GM11168 (cell line): ENCODE data around the gene PLPP1.

Experiments
- in situ Hi-C: fragments of 300-500 bp; cut with MboI; formaldehyde crosslinking; loops from one replicate; pipeline ENCODE4 v1.12.0; 2022; ENCODE audit warnings: low sequenced_read_pairs; ENCODE audit not compliant: unreplicated experiment

Gene PLPP1

DNA sequence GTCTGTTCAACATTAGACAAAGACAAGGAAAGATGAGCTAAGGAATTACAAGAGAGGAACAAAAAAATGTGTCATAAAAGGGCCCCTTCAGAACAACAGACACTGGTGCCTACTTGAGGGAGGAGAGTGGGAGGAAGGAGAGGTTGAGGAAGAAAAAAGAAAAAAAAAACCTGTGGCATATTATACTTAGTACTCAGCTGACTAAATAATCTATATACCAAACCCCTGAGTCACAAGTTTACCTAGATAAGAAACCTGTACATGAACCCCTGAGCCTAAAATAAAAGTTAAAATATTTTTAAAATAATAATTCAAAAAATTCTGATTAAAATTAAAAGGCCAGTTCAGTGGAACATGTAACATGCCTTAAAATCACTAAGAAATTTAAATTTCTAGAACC is 119.7 kb downstream of the PLPP1 start:
- in situ Hi-C loops: loop anchor here (25.0 kb wide), 1 partner anchor 272 kb away; no protein-coding TSS in a partner anchor

DNA sequence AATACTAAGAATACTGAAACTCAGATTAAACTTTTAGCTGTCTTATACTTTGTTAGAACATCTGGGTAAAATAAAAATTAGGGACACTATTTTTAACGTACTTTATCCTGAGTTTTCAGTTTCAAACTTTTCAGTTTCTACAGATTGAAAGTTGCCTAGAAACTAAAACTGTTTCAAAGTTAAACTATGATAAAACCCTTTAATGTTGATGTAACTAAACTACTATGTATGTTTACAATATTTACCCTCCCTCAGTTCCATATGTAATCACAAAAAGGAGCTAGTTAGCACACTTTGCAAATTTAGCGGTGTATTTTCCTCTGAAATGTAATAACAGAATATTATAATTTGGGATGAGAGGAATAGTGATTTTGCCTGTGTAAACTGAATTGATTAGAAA is 121.1 kb downstream of the PLPP1 start:
- in situ Hi-C loops: loop anchor here (25.0 kb wide), 1 partner anchor 274 kb away; no protein-coding TSS in a partner anchor

DNA sequence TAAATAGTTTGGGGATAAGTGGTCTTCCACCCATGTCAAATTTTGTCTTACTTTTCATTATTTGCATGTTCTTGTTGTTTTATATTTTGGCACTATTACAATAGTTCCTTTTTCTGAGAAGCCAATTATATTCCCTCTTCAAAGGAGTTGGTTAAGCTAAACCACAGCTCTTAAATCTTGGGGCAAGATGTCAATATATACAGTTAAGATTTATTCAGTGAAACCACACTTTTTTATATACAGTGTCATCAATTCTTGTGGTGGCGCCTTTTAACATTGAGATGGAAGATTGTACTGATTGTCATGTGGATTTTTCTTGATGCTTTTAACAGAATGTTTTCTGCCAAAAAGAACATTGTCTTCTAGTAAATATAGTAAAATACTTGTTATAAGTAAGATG is 122.9 kb downstream of the PLPP1 start:
- in situ Hi-C loops: loop anchor here (25.0 kb wide), 1 partner anchor 275 kb away; no protein-coding TSS in a partner anchor

DNA sequence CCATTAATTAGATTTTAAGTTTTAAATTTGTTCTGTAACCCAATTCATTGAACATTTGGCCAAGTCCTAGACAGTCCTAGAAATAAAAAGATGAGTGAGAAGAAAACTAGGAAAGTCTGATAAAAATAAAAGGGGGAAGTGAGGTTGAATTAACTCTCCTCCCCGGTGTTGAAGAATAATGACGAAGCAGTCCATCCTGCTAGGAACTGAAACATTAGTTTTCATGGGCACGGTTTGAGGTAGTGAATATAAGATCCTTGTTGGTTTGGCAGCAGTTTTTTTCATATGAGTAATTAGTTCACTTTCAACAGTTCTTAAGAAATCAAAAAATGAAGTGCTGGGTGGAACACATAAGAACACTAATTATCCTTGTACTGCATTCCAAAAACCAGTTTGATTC is 123.9 kb downstream of the PLPP1 start:
- in situ Hi-C loops: loop anchor here (25.0 kb wide), 1 partner anchor 276 kb away; no protein-coding TSS in a partner anchor

DNA sequence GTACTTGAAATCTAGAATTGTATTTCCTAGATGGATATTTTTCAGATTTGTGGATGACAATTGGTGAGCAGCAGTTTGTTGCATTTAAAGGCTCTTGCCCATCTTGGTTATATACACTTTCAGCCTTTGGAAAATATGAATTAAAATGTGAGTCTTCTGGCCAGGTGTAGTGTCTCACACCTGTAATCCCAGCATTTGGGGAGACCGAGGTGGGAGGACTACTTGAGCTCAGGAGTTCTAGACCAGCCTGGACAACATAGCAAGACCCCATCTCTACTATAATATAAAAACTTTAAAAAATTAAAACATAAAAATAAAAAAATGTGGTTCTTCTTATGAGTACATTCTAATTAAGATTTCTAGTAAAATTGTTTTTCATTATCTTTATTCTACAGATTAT is 125.0 kb downstream of the PLPP1 start:
- in situ Hi-C loops: loop anchor here (25.0 kb wide), 1 partner anchor 278 kb away; no protein-coding TSS in a partner anchor

DNA sequence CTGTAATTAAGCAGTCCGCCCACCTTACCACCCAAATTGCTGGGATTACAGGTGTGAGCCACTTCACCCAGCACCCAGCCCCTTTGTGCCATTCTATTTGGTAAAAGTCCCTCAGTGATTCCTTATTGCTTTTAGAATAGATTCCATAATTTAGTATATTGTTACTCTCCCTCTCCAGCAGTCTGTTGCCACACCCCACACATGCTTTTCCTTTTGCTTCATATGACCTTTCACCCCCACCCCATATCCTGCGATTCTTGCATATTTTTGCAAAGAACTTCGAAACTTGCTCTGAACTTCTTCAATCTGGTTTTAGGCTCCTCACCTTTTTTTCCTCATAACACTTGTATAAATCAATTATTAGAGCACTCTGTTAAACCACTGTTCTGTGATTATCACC is 126.8 kb downstream of the PLPP1 start:
- in situ Hi-C loops: loop anchor here (25.0 kb wide), 1 partner anchor 279 kb away; no protein-coding TSS in a partner anchor

DNA sequence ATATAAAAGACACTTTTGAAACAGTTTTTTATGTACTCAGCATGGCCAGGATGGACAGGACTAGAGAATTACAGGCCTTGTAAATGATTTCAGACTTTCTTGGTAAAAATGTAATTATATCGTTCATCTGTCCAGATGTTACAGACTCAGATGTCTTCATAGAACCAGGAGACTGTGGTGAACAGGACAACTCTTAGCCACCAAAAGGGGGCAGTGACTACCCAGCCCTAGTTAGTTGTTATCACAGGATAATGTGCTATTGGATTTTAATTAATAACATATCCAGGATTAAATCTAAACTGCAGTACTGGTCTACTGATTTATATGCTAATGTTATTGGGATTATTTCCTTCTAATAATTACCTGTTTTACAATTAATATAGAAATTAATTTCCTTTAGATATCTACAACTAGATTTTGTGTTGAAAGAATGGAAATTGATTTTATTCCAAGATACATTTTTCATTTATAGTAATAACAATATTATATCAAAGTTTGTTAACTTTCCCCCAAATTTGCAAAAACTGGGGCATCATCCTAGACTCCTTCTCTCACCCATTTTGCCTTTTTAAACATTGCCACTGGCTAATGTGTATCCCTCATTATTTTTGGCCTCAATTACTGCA is 127.6 kb downstream of the PLPP1 start:
- in situ Hi-C loops: loop anchor here (25.0 kb wide), 1 partner anchor 280 kb away; no protein-coding TSS in a partner anchor

DNA sequence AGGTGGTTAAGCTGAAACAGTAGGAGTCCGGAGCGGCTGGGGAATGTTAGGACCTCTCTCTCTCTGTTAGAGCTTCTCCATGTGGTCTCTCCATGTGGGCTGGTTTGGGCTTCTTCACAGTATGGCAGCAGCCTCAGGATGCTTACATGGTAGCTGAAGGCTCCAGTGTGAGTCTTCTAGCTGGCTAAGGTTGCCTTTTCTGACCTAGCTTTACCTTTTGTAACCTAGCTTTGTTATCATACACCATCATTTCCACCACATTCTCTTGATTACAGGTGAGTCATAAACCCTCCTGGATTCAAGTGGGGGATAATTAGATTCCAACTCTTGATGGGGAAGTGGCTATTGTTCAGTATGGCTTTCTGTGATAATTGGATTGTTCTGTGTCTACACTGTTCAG is 128.5 kb downstream of the PLPP1 start:
- in situ Hi-C loops: loop anchor here (25.0 kb wide), 1 partner anchor 281 kb away; no protein-coding TSS in a partner anchor

DNA sequence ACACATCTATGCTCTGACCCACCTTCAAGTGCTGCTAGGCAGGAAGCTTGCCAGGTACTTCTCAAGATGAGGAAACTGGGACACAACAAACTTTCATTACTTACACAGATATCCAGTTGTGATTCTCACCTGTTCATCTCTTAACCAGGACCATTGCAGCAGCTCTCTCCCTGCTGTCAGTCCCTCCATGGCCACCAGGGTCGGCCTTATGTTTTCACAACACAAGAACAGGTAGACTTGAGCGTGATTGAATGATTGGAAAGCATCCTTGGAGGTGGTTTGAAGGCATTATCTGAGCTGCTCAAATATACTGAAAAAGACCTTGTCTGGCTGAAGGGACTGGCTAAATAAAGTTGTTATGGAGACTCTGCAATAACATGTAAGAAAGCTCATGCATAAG is 132.6 kb downstream of the PLPP1 start:
- in situ Hi-C loops: loop anchor here (25.0 kb wide), 1 partner anchor 285 kb away; no protein-coding TSS in a partner anchor

DNA sequence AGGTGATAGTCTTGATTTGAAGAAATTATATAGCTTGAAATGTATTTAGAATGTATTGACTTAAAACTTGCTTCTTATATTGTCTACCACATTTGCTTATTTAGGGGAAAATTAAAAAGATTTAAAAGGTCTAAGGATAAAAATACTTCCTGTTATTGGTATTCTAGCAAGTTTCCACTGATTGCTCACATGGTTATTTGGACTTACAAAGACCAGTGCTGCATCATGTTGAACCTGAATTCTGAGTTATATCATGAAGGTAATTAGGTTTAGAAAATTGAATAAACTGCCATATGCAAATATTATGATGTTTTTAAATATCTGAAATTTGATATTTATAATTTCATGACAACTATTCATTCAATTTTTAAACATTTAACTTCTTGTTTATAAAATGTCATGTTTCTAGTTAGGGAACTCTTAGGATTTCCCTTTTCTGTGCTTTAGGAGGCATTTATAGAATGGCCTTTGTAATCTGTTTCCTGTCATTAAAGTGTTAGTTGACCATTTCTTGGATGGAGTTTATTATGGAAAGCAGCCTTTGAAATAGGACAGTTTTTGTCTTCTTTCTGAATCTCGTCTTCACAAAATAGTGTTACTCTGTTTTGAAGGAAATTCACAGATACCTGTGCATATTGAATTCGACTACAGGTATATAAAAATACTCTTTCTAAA is 141.1 kb downstream of the PLPP1 start:
- in situ Hi-C loops: no loop called here

DNA sequence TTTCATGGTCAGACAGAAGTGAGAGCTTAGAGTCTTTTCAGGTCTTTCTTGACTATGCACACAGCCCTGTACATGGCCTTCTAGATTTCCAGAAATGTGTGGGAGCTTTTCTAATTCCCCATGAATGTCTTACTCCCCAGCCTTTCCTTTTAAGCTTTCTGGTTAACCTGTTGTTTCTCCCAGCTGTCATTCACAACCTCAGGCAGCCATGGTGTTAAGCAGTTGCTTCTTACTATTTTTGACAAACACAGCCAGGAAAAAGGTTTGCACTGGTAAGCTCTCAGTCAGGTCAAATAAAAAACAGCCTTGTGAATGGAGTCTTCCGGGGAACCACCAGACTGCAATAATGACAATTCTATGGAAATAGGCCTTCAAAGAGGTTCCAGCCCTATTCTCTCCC is 142.1 kb downstream of the PLPP1 start:
- in situ Hi-C loops: no loop called here

DNA sequence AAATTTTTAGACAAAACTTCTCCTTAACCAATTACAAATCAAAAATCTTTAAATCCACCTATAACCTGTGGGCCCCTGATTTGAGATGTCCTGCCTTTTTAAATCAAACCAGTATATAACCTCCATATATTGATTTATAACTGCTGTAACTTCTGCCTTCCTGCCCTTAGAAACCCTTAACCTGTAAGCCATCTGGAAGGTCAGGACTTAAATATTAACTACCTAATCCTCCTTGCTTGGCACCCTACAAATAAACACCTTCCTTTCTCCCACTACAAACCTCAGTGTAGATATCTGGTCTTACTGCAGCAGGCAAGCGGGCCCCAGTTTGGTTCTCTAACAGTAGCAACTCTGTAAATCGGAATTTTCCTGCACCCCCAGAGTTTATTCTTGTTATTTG is 143.1 kb downstream of the PLPP1 start:
- in situ Hi-C loops: no loop called here

DNA sequence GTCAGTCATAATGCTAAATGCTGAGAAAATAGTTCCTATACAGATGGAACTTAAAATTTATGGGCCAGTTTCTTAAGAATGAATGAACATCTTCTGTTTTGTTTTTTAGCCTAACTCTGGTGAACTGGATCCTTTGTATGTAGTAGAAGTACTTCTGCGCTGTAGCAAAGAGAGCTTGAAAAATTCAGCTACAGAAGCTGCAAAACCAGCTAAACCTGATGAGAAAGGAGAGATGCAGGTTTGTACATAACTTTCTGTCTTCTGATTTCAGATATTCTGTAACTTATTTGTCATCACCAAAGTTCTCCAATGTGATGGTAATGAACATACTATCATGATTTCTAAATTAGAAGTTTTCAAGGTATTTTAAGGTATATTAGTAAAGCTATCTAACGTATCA is 146.9 kb downstream of the PLPP1 start:
- in situ Hi-C loops: no loop called here

DNA sequence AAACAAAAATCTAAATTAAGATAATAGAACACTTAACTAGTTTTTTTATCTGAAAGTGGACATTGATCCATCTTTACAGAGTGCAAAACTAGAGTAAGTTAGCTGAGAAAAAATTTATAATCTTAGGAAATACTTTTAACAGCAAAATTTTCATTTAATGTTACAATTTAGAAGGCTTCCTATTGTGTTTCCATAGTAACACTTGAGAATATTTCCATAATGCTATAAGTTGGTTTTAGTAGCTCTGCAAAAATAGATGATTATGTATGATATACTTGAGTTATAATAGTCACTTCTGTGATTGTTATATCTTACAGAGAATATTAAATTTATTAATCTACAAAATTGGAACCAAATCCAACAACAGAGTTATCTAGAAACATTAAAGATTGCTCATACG is 148.4 kb downstream of the PLPP1 start:
- in situ Hi-C loops: no loop called here

DNA sequence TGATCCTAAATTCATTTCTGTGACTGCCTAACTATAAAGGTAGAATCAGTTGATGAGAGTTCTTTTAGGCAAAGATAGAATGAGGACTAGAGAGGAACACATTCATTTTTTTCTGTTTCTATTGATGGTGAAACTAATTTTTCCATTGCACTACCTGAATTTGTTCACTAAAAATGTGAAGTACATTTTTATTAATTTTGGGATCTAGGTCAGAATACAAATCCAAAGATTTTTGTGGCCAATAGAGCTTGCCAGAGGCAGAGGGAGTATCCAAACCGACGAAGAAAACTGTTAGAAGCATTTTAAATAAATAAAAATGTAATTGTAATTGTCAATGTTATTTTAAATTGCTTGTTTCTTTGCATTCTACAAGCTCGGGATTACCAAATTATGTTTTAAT is 148.9 kb downstream of the PLPP1 start:
- in situ Hi-C loops: no loop called here

DNA sequence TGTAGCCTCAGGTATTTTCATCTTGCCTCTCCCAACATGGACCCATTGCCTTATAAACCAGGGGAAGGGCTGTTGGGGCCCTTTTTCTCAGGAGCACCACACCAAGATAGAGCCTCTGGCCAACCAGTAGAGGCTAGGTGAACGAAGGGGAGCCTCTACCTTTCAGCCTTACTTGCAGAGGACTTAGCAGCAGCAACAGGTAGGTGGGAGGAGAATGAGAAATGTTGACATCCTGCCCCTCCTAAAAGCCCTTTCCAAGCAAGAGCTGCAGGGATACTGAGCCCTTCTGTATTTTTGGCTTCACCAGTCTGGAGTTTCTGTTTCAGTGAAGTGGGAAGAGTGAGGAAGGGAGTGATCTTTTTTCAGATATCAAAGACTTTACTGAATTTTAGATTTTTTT is 149.5 kb downstream of the PLPP1 start:
- in situ Hi-C loops: no loop called here

DNA sequence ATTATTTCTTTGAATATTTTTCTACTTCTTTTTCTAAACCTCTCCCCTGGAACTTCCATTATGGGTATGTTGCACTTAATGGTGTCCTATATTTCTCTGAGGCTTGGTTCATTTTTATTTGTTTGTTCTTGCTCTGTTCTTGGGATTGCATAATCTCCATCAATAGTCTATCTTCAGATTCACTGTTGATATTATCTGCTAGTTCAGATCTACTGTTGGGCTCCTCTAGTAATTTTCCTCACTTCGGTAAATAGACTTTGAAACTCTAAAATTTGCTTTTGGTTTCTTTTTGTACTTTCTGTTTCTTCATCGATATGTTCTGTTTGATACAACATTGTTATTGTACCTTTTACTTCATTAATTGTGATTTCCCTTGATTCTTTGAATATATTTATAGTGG is 150.7 kb downstream of the PLPP1 start:
- in situ Hi-C loops: no loop called here

DNA sequence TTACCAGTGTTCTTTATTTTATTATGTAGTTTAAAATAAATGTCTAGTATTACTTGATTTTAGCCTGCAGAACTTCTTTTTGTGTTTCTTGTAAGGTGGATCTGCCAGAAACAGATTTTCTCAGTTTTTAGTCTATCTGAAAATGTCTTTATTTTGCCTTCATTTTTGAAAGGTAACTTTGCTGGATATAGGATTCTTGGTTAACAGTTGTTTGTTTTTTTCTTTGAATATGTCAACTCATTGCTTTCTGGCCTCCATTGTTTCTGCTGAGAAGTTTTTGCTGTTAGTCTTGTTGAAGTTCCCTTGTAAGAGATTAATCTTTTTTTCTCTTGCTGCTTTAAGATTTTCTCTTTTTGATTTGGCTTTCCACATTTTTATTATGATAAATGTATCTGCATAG is 151.5 kb downstream of the PLPP1 start:
- in situ Hi-C loops: no loop called here

DNA sequence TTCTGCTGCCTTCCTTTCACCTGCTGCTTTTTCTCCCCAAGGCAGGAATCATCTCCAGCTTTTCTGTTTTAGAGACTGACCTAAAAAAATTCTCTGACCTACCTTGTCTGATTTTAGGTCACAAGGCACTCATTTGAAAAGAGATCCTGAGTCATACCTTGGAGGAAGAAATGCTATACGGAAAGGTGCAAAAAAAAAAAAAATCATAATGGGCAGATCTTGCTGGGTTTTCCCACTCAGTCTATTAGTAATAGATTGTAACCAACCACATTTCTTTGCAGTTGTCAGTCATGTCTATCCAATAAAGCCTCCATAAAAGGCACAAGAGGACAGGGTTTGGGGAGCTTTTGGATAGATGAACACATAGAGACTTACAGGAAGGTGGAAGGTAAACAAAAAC is 157.0 kb downstream of the PLPP1 start:
- in situ Hi-C loops: no loop called here
